Hindlimb muscle (tissue), 1 donor: ENCODE data around the gene TPM4. TPM values are rescaled to one million over a fixed set of nuclear protein-coding genes. Genes with fewer than 3 reads are reported as not detected.

ENCODE experiments used
- DNase-seq: peaks from one replicate; pipeline ENCODE4 v3.0.0-alpha.2; 2013
- polyA plus RNA-seq: library from polyadenylated mRNA; unstranded; fragments of 120-200 nt; gene quantifications from one replicate; pipeline ENCODE4 v1.2.1, GENCODE V29; 2013; ENCODE audit not compliant: insufficient read length

TPM4 gene
- polyA plus RNA-seq, 1 donor: 183 TPM

DNA sequence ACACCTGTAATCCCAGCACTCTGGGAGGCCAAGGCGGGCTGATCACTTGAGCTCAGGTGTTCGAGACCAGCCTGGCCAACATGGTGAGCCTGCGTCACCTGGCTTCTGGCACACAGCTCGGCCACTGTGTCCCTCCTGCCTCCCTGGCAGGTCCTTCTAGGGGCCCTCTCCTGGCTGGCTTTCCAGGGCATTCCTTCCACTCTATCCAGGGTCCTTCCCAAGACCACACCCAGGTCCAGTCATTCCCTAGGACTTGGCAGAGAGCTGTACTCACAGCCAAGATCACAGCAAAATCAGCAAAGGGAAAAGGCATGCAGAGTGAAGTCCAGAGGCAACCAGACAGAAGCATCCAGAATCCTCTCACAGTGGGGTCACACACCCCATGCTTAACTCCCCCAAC lies 57.5 kb downstream of the TPM4 start:
- DNase-seq: no peak

GRCh38 chr19:16134510-16134909 lies 58.2 kb downstream of the TPM4 start:
- no peak for DNase-seq

DNA sequence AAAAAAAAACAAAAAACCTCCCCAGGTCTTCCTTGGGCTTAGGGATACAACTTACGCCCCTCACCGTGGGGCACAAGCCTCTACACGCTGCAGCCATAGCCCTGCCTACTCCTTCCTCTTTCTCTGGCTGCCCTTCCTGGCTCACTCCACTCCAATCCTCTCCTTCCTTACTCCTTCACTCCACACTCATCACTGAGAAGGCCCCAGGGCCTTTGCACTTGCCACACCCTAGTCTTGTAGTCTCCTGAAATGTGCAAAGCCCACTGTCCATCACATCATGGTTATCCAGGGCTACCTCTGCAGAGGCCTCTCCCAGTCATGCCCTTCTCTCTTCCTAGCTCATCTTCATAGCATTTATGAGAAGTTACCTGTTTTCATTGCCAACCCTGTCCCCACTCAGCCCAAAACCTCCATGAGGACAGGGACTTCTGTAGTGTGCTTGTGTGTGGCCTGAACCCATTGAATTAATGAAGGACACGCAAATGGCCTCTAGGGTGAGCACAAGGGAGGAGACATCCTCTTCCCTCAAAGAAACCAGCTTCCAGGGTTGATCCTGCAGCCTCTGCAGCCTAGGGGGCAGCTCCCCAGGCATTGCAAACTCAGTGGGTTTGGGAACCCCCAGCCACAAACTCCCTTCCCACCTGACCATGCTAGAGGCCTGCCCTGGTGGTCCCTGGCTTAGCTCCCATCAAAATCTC lies 59.3 kb downstream of the TPM4 start:
- DNase-seq: no peak

DNA sequence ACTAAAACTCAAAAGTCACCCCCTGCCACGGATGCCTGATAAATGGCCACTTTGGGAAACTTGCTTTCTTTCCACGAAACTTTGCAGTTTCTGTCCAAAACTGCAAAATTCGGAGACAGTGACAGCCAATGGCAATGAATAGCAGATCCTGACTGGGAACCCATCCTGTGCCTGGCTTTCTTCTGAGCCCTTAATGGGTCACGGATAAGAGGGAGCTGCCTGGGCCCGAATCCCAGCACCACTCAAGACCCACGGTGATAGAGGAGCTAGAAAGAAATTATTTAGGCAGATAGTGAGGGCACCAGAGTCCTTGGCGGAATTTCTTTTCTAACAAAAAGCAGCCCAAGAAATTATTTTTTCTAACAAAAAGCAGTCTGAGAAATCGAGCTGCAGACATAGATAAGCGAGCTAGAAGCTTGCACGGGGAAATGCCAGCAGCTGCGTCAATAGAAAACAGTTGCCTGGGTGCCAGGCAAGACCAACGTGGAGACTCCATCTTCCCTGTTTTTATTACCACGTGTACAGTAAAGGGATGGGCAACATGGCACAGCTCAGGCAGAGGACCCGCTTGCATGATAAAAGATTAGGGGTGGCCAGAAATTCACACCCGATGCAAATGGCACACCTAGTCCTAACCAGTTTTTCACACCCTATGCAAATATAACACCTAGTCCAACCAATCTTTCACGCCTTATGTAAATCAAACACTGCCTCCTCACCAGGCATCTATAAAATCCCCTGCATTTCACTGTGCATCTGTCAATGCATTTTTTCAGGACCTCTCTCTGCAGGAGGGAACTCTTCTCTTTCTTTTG lies 60.1 kb downstream of the TPM4 start:
- no peak for DNase-seq

GRCh38 chr19:16139752-16140151 lies 63.5 kb downstream of the TPM4 start:
- no peak for DNase-seq

DNA sequence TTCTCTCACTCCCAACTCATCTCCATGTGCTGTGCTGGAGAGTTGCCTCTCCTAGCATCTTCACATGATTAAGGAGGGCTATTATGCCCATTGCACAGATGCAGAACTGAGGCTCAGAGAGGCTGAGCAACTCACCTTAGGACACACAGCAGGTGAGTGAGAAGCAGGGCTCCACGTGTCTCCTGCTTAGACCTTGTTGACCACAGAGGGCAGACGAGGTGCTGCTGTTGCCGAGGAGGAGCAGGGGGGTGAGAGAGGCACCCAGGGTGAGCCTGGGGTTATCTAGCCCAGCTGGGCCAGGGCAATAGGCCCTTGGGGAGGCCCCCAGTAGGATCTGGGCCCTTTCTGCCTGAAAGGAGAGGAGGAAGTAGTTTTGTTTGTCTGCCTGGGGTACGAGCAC lies 64.7 kb downstream of the TPM4 start:
- DNase-seq: no peak

DNA sequence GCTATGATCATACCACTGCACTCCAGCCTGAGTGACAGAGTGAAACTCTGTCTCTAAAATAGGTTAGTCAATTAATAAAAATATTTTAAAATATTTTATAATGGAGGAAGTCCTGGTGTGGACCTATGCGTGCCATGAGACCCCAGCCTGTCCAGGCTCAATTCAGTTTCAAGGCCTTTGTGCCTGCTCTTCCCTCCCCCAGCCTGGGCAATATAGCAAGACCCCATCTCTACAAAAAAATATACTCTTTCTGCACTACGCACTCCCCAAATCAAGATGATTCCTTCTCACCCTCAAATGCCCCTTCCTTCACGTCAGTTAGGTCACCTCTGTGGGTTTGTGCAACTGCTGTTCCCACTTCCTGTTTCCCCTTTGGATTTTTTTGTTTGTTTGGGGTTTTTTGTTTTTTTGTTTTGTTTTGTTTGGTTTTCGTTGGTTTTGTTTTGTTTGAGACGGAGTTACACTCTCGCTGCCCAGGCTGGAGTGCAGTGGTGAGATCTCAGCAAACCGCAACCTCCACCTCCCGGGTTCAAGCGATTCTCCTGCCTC lies 65.8 kb downstream of the TPM4 start:
- DNase-seq: no peak

DNA sequence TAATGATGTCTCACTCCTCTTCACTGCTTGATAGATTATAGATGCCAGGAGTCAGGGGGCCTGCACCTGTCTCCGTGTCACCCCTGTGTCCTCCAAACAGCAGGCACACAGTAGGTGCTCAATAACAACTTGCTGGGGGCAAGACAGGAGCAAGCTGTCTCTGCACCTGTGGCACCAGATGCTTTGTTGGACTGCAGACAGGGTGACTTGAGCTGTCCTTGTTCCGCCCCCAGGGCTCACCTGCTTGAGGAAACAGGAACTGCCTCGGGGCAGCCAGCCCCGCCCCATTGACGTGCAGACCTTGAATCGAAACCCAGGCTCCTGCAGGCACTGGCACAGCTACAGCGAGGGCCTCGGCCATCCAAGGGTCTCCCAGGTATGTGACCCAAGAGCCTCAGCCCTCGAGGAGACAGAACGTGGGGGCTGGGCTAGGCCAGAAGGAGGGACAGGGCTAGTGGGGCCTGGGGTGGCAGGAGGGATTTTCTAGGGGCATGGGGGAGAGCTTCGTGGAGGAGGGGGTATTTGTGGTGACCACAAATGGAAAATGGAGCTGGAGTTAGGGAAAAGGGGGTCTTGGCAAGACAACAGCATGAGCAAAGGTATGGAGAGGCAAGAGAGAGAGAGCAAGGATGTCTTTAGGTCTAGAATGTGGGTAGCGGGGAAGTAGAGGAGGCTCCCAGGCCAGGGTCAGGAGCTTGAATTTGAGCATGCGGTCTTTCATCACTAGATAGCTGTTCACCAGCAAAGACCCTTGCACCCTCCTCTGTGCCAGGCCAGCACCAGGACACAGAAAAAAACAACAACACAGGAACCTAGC lies 67.3 kb downstream of the TPM4 start, which contains the start of gene HSH2D:
Gene HSH2D, plus strand, starts transcription at position 287 of the 817 bp plus-strand sequence. CDS start 5,066 bp downstream, outside the sequence.
- no peak for DNase-seq

DNA sequence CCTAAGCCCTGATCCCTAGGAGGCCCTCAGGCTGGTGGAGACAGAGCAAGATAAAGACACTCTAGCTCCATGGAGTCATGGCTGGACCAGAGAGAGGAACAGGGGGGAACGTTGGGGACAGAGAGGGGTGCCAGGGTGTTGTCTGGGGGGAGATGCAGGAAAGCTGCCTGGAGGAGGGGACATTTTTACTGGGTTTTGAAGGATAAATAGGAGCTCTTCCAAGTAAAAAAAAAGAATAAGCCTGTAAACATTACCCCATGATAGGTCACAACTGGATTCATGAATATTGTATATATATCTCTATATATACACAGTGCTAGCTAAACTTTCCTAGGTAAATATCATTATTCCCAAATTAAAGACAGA lies 67.9 kb downstream of the TPM4 start:
- no peak for DNase-seq

DNA sequence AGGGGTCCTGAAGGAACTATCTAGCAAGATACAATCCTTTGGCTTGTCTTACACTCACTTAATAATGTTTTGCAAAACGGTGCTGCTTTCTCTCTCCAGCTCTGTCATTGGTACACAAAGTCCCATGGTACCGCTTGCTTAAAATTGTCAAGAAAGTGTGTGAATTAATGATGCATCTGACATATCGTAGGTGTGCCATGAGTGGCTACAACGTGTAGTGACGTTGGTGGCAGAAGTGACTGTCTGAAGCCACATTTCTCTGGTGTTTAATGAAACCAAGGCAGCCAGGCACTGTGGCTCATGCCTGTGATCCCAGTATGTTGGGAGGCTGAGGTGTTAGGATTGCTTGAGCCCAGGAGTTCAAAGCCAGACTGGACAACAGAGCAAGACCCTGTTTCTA lies 69.8 kb downstream of the TPM4 start:
- no peak for DNase-seq

- DNase-seq: no peak
These were observed 72.3 kb downstream of the TPM4 start for GRCh38 chr19:16148443-16149229.

Other genes starting within 250 kb of the TPM4 start
- gene CYP4F2, start 178.4 kb upstream of the TPM4 start, polyA plus RNA-seq: not detected
- not detected for gene CYP4F11, start 142.0 kb upstream of the TPM4 start, polyA plus RNA-seq
- gene OR10H4, start 127.5 kb upstream of the TPM4 start, polyA plus RNA-seq: not detected
- 32.6 TPM for gene RAB8A, start 35.4 kb downstream of the TPM4 start, polyA plus RNA-seq
- gene HSH2D, start 67.2 kb downstream of the TPM4 start, polyA plus RNA-seq: 0.40 TPM
- gene CIB3, start 97.0 kb downstream of the TPM4 start, polyA plus RNA-seq: not detected
- 61.3 TPM for gene FAM32A, start 108.9 kb downstream of the TPM4 start, polyA plus RNA-seq
- gene AP1M1, start 121.4 kb downstream of the TPM4 start, polyA plus RNA-seq: 49.9 TPM
- 88.4 TPM for gene KLF2, start 248.3 kb downstream of the TPM4 start, polyA plus RNA-seq